SK-N-DZ (cell line): ENCODE data around the gene ZNG1F.
"Not testable (repeated sequence)": the region's sequence is repeated elsewhere in the genome, so short reads cannot be mapped to it uniquely, and the experiment has no call there.

Source experiments
- DNase-seq: peaks from one replicate; pipeline ENCODE4 v3.0.0-alpha.2; 2015; ENCODE audit warnings: low spot score
- small RNA-seq, 2 experiments: library from RNA; depleted of rRNA; stranded (forward); fragments of <200 nt; gene quantifications; one replicate each; pipeline ENCODE3, GENCODE V24; 2014

The ZNG1F gene

GRCh38 chr9:41086685-41087084 lies 102.4 kb downstream of the ZNG1F start:
- DNase-seq: not testable (repeated sequence)

- not testable (repeated sequence) for DNase-seq
Measured at GRCh38 chr9:41086215-41086614, 102.9 kb downstream of the ZNG1F start.

GRCh38 chr9:41082358-41082757 lies 106.8 kb downstream of the ZNG1F start:
- DNase-seq: not testable (repeated sequence)

Small RNAs within 50 kb of the gene (small RNA-seq; reads per million reads assigned to genes)
- gene MIR4477A (0 reads per million in 2 experiments), gene RNA5SP530 (0.03 to 0.35 reads per million in 2 experiments)
